HG02852 (cell line): ENCODE data around the gene ADAM15.

Experiments used
- ATAC-seq: cut with Tn5 transposase; IDR thresholded peaks from one replicate; pipeline ENCODE4 v1.9.1; 2021; ENCODE audit warnings: mild to moderate bottlenecking, moderate library complexity; ENCODE audit not compliant: unreplicated experiment

Gene ADAM15

GRCh38 chr1:155011437-155012025 lies 39.6 kb upstream of the ADAM15 start:
- no peak for ATAC-seq

- ATAC-seq: no peak
Observed at GRCh38 chr1:155012026-155012546, 39.0 kb upstream of the ADAM15 start.

GRCh38 chr1:155012776-155013602 lies 38.1 kb upstream of the ADAM15 start:
- ATAC-seq: no peak

GRCh38 chr1:155013632-155014031 lies 37.5 kb upstream of the ADAM15 start:
- ATAC-seq: no peak

- no peak for ATAC-seq
Observed at GRCh38 chr1:155014709-155015508, 36.2 kb upstream of the ADAM15 start.

- ATAC-seq: no peak
Observed at GRCh38 chr1:155015527-155016230, 35.4 kb upstream of the ADAM15 start.

- ATAC-seq: no peak
Observed at GRCh38 chr1:155016231-155016831, 34.8 kb upstream of the ADAM15 start.

GRCh38 chr1:155017041-155017945 lies 33.8 kb upstream of the ADAM15 start:
- peak; percentile 70 for ATAC-seq

GRCh38 chr1:155017946-155018316 lies 33.2 kb upstream of the ADAM15 start:
- peak; percentile 20 for ATAC-seq

- ATAC-seq: no peak
Observed at GRCh38 chr1:155018617-155019348, 32.3 kb upstream of the ADAM15 start.

- no peak for ATAC-seq
Observed at GRCh38 chr1:155019377-155020245, 31.5 kb upstream of the ADAM15 start.

GRCh38 chr1:155022136-155022926 lies 28.8 kb upstream of the ADAM15 start:
- ATAC-seq: no peak

- no peak for ATAC-seq
Observed at GRCh38 chr1:155022927-155023236, 28.2 kb upstream of the ADAM15 start.

GRCh38 chr1:155023627-155024026 lies 27.5 kb upstream of the ADAM15 start:
- ATAC-seq: no peak

- no peak for ATAC-seq
Observed at GRCh38 chr1:155024315-155024714, 26.8 kb upstream of the ADAM15 start.

GRCh38 chr1:155026154-155026553 lies 25.0 kb upstream of the ADAM15 start:
- ATAC-seq: no peak

GRCh38 chr1:155026588-155026987 lies 24.5 kb upstream of the ADAM15 start:
- no peak for ATAC-seq
